Effector memory CD8-positive, alpha-beta T cell (primary cell): ENCODE results near the gene CDK17.
"Not testable (repeated sequence)": the region's sequence is repeated elsewhere in the genome, so short reads cannot be mapped to it uniquely, and the experiment has no call there.

ENCODE experiments used
- ATAC-seq: fragments of 150-1000 bp; cut with Tn5 transposase; replicated peaks from 2 replicates; pipeline ENCODE4 v1.10.0; 2021; ENCODE audit warnings: mild to moderate bottlenecking, moderate library complexity
- DNase-seq, 3 experiments: peaks; one replicate each; pipeline ENCODE4 v3.0.0; 2021
- H3K27ac Mint-ChIP-seq, 2 donors: one replicate each; pipeline ENCODE4 v1.8.0; 2022; ENCODE audit warnings: mild to moderate bottlenecking in 2 of 2, mixed read lengths in 2 of 2, moderate library complexity in 2 of 2
- H3K27me3 Mint-ChIP-seq, 2 donors: one replicate each; pipeline ENCODE4 v1.8.0; 2022; ENCODE audit warnings: mixed read lengths in 2 of 2
- H3K36me3 Mint-ChIP-seq: one replicate; pipeline ENCODE4 v1.8.0; 2022; ENCODE audit warnings: mild to moderate bottlenecking, moderate library complexity, mixed read lengths; ENCODE audit not compliant: insufficient read depth
- H3K4me1 Mint-ChIP-seq, 2 donors: one replicate each; pipeline ENCODE4 v1.8.0; 2022; ENCODE audit warnings: low read depth in 2 of 2, mixed read lengths in 2 of 2
- H3K4me3 Mint-ChIP-seq, 2 donors: one replicate each; pipeline ENCODE4 v1.8.0; 2022; ENCODE audit warnings: mild to moderate bottlenecking in 2 of 2, mixed read lengths in 2 of 2, moderate library complexity in 2 of 2
- H3K9me3 Mint-ChIP-seq, 2 donors: one replicate each; pipeline ENCODE4 v1.8.0; 2022; ENCODE audit warnings: mixed read lengths in 2 of 2

The CDK17 gene

GRCh38 chr12:96396209-96396608 lies 4.0 kb downstream of the CDK17 start:
- Mint-ChIP-seq H3K27me3 (no peaks in the 10 kb centered on the region), H3K4me1 (peaks cover 28 to 57% of the 10 kb centered on the region in 2 donors), H3K27ac (peak overlapping the region in 1 of 2 donors; percentile 65), H3K36me3 (peaks cover 68% of the 10 kb centered on the region), H3K9me3 (no peaks in the 10 kb centered on the region), H3K4me3 (peak overlapping the region; percentile 31 to 33)
- ATAC-seq, result no peak
- DNase-seq, result no peak

GRCh38 chr12:96395236-96395635 lies 5.0 kb downstream of the CDK17 start:
- no peak overlapping the region for H3K27ac Mint-ChIP-seq
- no peaks in the 10 kb centered on the region for H3K27me3 Mint-ChIP-seq
- H3K9me3 Mint-ChIP-seq, result no peaks in the 10 kb centered on the region
- H3K4me3 Mint-ChIP-seq, result peak overlapping the region in 1 of 2 donors; percentile 25
- H3K36me3 Mint-ChIP-seq, result peaks cover 64% of the 10 kb centered on the region
- DNase-seq (no peak), ATAC-seq (no peak)
- peaks cover 34 to 58% of the 10 kb centered on the region in 2 donors for H3K4me1 Mint-ChIP-seq

- Mint-ChIP-seq H3K4me1 (peaks cover 37 to 62% of the 10 kb centered on the region in 2 donors), H3K36me3 (peaks cover 53% of the 10 kb centered on the region), H3K27ac (peak overlapping the region; percentile 15 to 58), H3K4me3 (peak overlapping the region in 1 of 2 donors; percentile 54)
- not testable (repeated sequence) for H3K9me3 Mint-ChIP-seq, H3K27me3 Mint-ChIP-seq, DNase-seq, ATAC-seq
Measured at GRCh38 chr12:96393229-96393628, 7.0 kb downstream of the CDK17 start.

- Mint-ChIP-seq H3K27me3 (no peaks in the 10 kb centered on the region), H3K4me3 (peak overlapping the region in 1 of 2 donors; percentile 19), H3K9me3 (no peaks in the 10 kb centered on the region), H3K4me1 (peaks cover 42 to 59% of the 10 kb centered on the region in 2 donors), H3K36me3 (peaks cover 49% of the 10 kb centered on the region), H3K27ac (peak overlapping the region in 1 of 2 donors; percentile 59)
- no peak for DNase-seq
- no peak for ATAC-seq
Measured at GRCh38 chr12:96392397-96392796, 7.8 kb downstream of the CDK17 start.

- Mint-ChIP-seq H3K27me3 (no peaks in the 10 kb centered on the region), H3K36me3 (peaks cover 55% of the 10 kb centered on the region), H3K4me1 (peaks cover 57 to 67% of the 10 kb centered on the region in 2 donors), H3K27ac (peak overlapping the region in 1 of 2 donors; percentile 52), H3K9me3 (no peaks in the 10 kb centered on the region), H3K4me3 (peak overlapping the region in 1 of 2 donors; percentile 49)
- ATAC-seq, result no peak
- no peak for DNase-seq
Measured at GRCh38 chr12:96387981-96388380, 12.3 kb downstream of the CDK17 start.

GRCh38 chr12:96386794-96387193 lies 13.4 kb downstream of the CDK17 start:
- Mint-ChIP-seq H3K27me3 (no peaks in the 10 kb centered on the region), H3K27ac (peak overlapping the region in 1 of 2 donors; percentile 83), H3K9me3 (no peaks in the 10 kb centered on the region), H3K4me1 (peaks cover 59 to 68% of the 10 kb centered on the region in 2 donors), H3K36me3 (peaks cover 58% of the 10 kb centered on the region), H3K4me3 (peak overlapping the region in 1 of 2 donors; percentile 22)
- DNase-seq, result no peak
- ATAC-seq, result no peak

GRCh38 chr12:96383991-96384390 lies 16.2 kb downstream of the CDK17 start:
- H3K4me1 Mint-ChIP-seq, result peaks cover 50 to 69% of the 10 kb centered on the region in 2 donors
- H3K27ac Mint-ChIP-seq, result peak overlapping the region in 1 of 2 donors; percentile 9
- peak overlapping the region; percentile 21 to 31 for H3K4me3 Mint-ChIP-seq
- DNase-seq (no peak), ATAC-seq (peak; percentile 11)
- no peaks in the 10 kb centered on the region for H3K27me3 Mint-ChIP-seq
- H3K9me3 Mint-ChIP-seq, result no peaks in the 10 kb centered on the region
- H3K36me3 Mint-ChIP-seq, result peaks cover 58% of the 10 kb centered on the region

GRCh38 chr12:96383371-96383770 lies 16.9 kb downstream of the CDK17 start:
- peak overlapping the region in 1 of 2 donors; percentile 9 for H3K27ac Mint-ChIP-seq
- H3K4me3 Mint-ChIP-seq, result peak overlapping the region; percentile 21 to 30
- H3K9me3 Mint-ChIP-seq, result no peaks in the 10 kb centered on the region
- peaks cover 51 to 69% of the 10 kb centered on the region in 2 donors for H3K4me1 Mint-ChIP-seq
- peaks cover 61% of the 10 kb centered on the region for H3K36me3 Mint-ChIP-seq
- no peaks in the 10 kb centered on the region for H3K27me3 Mint-ChIP-seq
- DNase-seq (no peak), ATAC-seq (no peak)

- not testable (repeated sequence) for H3K9me3 Mint-ChIP-seq, H3K27me3 Mint-ChIP-seq, H3K4me3 Mint-ChIP-seq, ATAC-seq, DNase-seq
- Mint-ChIP-seq H3K27ac (peak overlapping the region in 1 of 2 donors; percentile 67), H3K36me3 (peaks cover 60% of the 10 kb centered on the region), H3K4me1 (peaks cover 59 to 75% of the 10 kb centered on the region in 2 donors)
Measured at GRCh38 chr12:96379743-96380142, 20.5 kb downstream of the CDK17 start.

GRCh38 chr12:96378319-96378718 lies 21.9 kb downstream of the CDK17 start:
- Mint-ChIP-seq H3K36me3 (peaks cover 58% of the 10 kb centered on the region), H3K9me3 (no peaks in the 10 kb centered on the region), H3K27ac (peak overlapping the region; percentile 93 to 96), H3K27me3 (no peaks in the 10 kb centered on the region), H3K4me3 (peak overlapping the region; percentile 88 to 90), H3K4me1 (peaks cover 53 to 75% of the 10 kb centered on the region in 2 donors)
- DNase-seq (no peak), ATAC-seq (no peak)

GRCh38 chr12:96376865-96377264 lies 23.4 kb downstream of the CDK17 start:
- Mint-ChIP-seq H3K36me3 (peaks cover 53% of the 10 kb centered on the region), H3K4me3 (peak overlapping the region in 1 of 2 donors; percentile 90), H3K4me1 (peaks cover 52 to 73% of the 10 kb centered on the region in 2 donors), H3K27ac (peak overlapping the region; percentile 73 to 96), H3K27me3 (no peaks in the 10 kb centered on the region), H3K9me3 (no peaks in the 10 kb centered on the region)
- ATAC-seq (no peak), DNase-seq (no peak)

GRCh38 chr12:96375841-96376604 lies 24.2 kb downstream of the CDK17 start:
- DNase-seq, result no peak
- H3K9me3 Mint-ChIP-seq, result no peaks in the 10 kb centered on the region
- H3K27me3 Mint-ChIP-seq, result no peaks in the 10 kb centered on the region
- ATAC-seq, result no peak
- peaks cover 60 to 76% of the 10 kb centered on the region in 2 donors for H3K4me1 Mint-ChIP-seq
- H3K27ac Mint-ChIP-seq, result peak overlapping the region; percentile 73 to 96
- peak overlapping the region; percentile 46 to 90 for H3K4me3 Mint-ChIP-seq
- H3K36me3 Mint-ChIP-seq, result peaks cover 57% of the 10 kb centered on the region

- H3K27ac Mint-ChIP-seq, result peak overlapping the region; percentile 73 to 96
Measured at GRCh38 chr12:96375170-96375569, 25.1 kb downstream of the CDK17 start.

More at GRCh38 chr12:96375170-96375569, 25.1 kb downstream of the CDK17 start:
- no peaks in the 10 kb centered on the region for H3K9me3 Mint-ChIP-seq
- peak overlapping the region; percentile 28 to 46 for H3K4me3 Mint-ChIP-seq
- peaks cover 58 to 74% of the 10 kb centered on the region in 2 donors for H3K4me1 Mint-ChIP-seq
- ATAC-seq (no peak), DNase-seq (no peak)
- peaks cover 55% of the 10 kb centered on the region for H3K36me3 Mint-ChIP-seq
- H3K27me3 Mint-ChIP-seq, result no peaks in the 10 kb centered on the region
